ENCODE data around the gene CA4.

GRCh38 chr17:60159479-60159866, 9.7 kb downstream of the CA4 start:
- TF ChIP-seq, protein P1, sequence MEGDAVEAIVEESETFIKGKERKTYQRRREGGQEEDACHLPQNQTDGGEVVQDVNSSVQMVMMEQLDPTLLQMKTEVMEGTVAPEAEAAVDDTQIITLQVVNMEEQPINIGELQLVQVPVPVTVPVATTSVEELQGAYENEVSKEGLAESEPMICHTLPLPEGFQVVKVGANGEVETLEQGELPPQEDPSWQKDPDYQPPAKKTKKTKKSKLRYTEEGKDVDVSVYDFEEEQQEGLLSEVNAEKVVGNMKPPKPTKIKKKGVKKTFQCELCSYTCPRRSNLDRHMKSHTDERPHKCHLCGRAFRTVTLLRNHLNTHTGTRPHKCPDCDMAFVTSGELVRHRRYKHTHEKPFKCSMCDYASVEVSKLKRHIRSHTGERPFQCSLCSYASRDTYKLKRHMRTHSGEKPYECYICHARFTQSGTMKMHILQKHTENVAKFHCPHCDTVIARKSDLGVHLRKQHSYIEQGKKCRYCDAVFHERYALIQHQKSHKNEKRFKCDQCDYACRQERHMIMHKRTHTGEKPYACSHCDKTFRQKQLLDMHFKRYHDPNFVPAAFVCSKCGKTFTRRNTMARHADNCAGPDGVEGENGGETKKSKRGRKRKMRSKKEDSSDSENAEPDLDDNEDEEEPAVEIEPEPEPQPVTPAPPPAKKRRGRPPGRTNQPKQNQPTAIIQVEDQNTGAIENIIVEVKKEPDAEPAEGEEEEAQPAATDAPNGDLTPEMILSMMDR (IDR thresholded peaks at IDR 0.05): no peak
- TF ChIP-seq ATF2 (CRISPR knock-in tag; IDR thresholded peaks at IDR 0.05; ENCODE audit: borderline replicate concordance, low read depth) (no peak), ZNF425 (CRISPR knock-in tag; conservative IDR thresholded peaks at IDR 0.05) (no peak), MAX (CRISPR knock-in tag; IDR thresholded peaks at IDR 0.05) (no peak), ATF1 (CRISPR knock-in tag; IDR thresholded peaks at IDR 0.05) (no peak), ELF4 (CRISPR knock-in tag; IDR thresholded peaks at IDR 0.05; ENCODE audit: low read depth) (no peak), NR3C1 (CRISPR knock-in tag; conservative IDR thresholded peaks at IDR 0.05; ENCODE audit: low read depth) (no peak), JAZF1 (CRISPR knock-in tag; IDR thresholded peaks at IDR 0.05) (no peak), PRDM15 (CRISPR knock-in tag; IDR thresholded peaks at IDR 0.05) (no peak), CBFB (CRISPR knock-in tag; IDR thresholded peaks at IDR 0.05; ENCODE audit: low read depth) (no peak), FOXP1 (CRISPR knock-in tag; IDR thresholded peaks at IDR 0.05; ENCODE audit: borderline replicate concordance) (no peak), ZNF396 (CRISPR knock-in tag; IDR thresholded peaks at IDR 0.05; ENCODE audit: borderline replicate concordance) (no peak), SMAD3 (CRISPR knock-in tag; IDR thresholded peaks at IDR 0.05; ENCODE audit: borderline replicate concordance) (no peak), ZSCAN18 (CRISPR knock-in tag; IDR thresholded peaks at IDR 0.05) (no peak)
